Activated CD4-positive, alpha-beta T cell treated with anti-CD3 and anti-CD28 coated beads, Interleukin-2, Interleukin-4, amounts not matched to agents 100 ng/mL and 50 ng/mL, durations not matched to agents 16 hours and 8 hours (primary cell): ENCODE results near the gene ARL16.

ENCODE experiments used
- DNase-seq: peaks from one replicate; pipeline ENCODE4 v3.0.0-alpha.2; 2020; ENCODE audit warnings: low spot score

The ARL16 gene

GRCh38 chr17:81666342-81667191 lies 17.0 kb downstream of the ARL16 start, which contains the start of the genes CCDC137 and OXLD1:
TSS of gene CCDC137 (plus strand) at chr17:81666737. CDS start at chr17:81666767, 30 bp downstream.
TSS of gene OXLD1 (minus strand) at chr17:81666605. CDS start at chr17:81666577, 28 bp downstream.
- peak; percentile 97 for DNase-seq

DNA sequence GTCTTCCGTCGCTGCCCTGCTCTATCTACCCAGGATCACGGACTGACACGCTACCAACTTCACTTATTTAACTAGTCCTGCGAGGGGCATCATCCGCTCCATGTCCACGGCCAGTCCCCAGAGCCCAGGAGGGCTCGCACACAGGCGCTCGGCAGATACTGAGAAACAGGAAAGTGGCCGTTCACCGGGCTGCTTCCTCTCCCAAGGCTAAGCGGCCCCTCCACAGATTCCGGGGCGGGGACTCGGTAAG lies 17.6 kb downstream of the ARL16 start:
- DNase-seq: peak; percentile 22

DNA sequence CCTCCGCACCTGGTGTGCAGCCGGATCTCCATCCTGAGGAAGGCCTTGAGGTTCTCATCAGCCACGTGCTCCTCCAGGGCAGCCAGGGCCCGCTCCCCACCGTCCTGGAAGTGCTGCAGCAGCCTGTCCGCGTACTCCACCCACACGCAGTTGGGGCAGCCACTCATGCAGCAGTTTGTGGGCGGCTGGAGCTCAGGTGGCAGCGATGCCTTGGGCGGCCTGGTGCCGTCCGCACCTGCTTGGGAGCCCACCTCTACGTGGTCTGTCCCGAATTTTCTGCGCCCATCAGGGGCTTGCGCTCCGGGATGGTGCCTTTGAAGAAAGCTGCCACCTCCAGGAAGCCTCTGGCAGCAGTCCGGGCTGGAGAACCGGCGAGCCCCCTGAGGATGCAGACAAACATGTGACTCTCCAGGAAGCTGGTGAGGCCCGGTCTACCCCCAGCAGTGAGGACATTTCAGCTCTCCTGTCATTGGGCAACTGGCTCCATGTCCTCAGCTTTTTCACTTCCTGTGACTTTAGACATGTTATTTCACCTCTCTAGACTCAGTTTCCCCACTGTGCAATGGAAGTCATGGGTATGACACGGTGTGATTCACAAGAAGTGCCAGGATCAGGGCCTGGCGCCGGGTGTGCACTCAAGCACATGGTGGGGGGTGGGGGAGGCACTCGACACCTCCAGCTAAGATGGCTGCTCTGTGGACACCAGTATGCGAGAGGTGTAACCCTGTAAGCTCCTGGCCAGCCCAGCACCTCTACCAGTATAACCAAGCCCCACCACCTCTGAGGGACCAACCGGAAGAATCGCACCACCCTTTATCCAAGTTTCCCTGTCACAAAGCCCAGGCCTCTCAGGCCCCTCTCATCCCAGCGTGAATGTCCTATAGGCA lies 18.1 kb downstream of the ARL16 start:
- DNase-seq: peak; percentile 67

DNA sequence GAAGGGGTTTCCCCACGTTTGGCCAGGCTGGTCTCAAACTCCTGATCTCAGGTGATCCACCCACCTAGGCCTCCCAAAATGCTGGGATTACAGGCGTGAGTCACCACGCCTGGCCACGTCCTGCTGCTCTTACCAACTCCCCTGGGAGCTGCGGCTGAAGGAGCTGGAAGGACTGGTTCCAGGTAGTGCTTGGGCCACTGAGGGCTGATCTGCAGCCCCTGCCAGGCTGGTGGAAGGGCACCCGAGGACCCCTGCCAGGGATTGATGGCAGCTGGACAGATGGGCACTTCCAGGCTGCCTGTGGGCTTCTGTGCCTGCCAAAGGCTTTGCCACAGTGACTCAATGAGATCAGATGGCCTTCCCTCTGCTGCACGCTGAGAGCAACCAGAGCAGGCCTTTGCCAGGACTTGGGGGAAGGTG lies 19.5 kb downstream of the ARL16 start:
- DNase-seq: no peak

DNA sequence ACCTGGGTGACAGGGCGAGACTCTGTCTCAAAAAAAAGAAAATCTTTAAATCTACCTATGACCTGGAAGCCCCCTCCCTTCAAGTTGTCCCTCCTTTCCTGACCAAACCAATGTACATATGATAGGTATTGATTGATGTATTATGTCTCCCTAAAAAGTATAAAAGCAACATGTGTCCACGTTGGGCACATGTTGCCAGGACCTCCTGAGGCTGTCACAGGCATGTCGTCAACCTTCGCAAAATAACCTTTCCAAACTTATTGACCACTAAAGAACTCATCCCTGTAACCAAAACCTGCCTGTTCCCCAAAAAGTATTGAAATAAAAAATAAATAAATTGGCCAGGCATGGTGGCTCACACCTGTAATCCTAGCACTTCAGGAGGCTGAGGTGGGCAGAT lies 21.6 kb downstream of the ARL16 start:
- DNase-seq: no peak

DNA sequence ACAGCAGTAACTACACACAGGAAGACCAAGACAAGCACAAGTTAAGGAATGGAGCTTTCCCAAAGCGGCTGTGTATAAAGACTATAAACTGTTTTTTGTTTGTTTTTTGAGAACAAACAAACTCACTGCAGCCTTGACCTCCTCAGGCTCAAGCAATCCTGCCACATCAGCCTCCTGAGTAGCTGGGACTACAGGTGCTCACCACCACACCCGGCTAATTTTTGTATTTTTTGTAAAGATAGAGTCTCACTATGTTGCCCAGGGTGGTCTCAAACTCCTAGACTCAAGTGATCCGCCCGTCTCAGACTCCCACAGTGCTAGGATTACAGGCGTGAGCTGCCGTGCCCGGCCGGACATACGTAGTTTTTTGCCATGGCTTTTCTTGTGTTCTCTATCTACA lies 23.2 kb downstream of the ARL16 start:
- DNase-seq: no peak

DNA sequence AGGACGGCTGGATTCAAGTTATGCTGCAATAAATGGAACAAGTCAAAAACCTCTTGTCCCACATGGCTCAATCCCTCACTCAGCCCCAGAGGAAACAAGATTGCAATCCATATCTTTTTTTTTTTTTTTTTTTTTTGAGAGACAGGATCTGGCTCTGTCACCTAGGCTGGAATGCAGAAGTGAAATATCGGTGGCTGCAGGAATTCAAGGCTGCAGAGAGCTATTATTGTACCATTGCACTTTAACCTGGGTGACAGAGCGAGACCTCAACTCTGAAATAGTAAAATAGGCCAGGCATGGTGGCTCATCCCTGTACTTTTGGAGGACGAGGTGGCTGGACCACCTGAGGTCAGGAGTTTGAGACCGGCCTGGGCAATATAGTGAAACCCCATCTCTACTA lies 24.6 kb downstream of the ARL16 start:
- DNase-seq: no peak

DNA sequence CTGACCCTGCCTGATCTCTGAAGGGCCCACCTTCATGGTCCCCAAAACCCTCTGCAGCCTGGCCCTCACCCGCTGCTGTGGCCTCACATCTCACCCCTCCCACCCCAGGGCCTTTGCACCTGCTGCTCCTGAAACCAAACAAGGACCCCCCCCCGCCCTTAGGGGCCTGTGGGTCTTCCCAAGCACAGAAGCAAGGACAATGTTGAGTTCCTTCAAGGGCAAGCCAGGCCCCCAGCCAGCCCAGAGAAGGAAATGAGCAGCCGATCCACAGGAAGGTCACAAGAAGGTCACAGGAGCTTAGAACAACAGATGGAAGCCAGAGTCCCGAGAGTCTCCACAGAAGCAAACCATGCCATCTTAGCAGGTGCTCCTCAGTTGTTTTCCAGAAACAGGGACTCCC lies 26.8 kb downstream of the ARL16 start:
- no peak for DNase-seq

DNA sequence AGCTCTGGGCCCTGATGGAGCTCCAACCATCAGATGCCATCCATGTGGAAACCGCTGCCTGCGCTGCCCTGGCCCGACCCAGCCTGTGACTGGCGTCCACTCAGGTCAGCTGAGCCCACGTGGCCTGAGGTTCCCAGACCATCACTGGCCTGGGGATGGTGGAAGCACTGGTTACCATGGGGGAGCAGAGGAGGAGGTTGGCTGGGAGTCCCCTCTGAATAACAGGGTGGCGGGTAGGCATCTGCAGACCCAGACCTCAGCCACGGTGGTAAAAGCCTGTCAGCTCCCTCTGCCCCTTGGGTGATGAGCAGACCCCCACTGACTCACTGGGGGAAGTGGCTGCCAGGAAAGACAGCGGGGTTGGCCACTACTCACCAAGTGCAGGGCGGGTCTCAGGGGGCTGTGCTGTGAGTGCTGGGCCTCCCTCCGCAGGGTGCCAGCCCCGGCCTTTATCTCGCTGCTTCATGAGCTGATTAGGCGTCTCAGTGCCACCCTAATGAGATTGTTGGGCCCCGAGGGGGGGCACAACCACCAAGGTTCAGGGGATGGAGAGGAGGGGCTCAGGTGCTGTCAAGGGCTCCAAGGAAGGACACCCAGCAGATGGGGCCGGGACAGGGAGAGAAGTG lies 27.4 kb downstream of the ARL16 start, which contains the start of gene PDE6G:
Gene PDE6G (minus strand): TSS at position 425 of the 626 bp plus-strand sequence. CDS start 3,237 bp downstream, outside the sequence.
- no peak for DNase-seq

GRCh38 chr17:81655378-81656117 lies 28.0 kb downstream of the ARL16 start:
- DNase-seq: no peak

DNA sequence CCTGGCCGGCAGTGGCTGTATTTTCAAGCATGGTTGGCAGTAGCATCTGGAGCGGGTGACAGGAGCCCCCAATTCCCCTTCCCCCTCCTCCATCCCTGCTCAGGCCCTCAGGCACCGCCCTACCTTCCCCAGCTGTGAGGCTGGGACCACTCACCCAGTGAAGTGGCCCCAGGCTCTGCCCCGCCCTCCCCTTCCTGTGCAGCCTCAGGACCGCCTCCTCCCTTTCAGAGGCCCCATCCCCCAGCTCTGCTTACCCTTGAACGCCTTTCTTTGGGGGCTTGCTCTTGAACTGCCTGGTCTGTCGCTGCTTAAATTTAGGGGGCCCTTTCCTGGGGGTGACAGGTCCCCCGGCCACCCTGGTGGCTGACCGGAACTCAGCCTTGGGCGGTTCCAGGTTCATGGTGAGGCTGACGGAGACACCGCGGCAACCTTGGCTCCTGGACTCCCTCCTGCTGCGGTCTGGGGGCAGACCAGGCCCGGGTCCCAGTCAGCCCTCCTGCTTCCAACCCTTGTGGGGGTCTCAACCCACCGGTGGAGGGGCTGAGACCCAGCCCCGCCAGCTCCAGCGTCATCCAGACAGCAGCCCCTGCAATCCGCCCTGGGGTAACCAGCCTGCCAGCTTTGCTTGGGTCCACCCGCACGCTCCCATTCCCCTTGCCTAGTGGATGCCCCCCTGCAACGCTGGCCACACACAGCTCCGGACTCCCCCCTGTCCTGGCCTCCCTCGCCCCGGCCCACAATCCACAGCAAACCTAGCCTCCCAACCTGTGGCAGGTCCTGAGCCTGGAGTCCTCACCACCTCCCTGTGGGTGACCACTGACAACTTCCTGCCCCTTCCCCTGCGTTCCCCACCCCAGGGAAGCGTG lies 30.5 kb downstream of the ARL16 start:
- DNase-seq: no peak

GRCh38 chr17:81651692-81652091 lies 31.9 kb downstream of the ARL16 start:
- DNase-seq: no peak

GRCh38 chr17:81650951-81651350 lies 32.6 kb downstream of the ARL16 start:
- no peak for DNase-seq

GRCh38 chr17:81648707-81649085 lies 34.9 kb downstream of the ARL16 start:
- no peak for DNase-seq

DNA sequence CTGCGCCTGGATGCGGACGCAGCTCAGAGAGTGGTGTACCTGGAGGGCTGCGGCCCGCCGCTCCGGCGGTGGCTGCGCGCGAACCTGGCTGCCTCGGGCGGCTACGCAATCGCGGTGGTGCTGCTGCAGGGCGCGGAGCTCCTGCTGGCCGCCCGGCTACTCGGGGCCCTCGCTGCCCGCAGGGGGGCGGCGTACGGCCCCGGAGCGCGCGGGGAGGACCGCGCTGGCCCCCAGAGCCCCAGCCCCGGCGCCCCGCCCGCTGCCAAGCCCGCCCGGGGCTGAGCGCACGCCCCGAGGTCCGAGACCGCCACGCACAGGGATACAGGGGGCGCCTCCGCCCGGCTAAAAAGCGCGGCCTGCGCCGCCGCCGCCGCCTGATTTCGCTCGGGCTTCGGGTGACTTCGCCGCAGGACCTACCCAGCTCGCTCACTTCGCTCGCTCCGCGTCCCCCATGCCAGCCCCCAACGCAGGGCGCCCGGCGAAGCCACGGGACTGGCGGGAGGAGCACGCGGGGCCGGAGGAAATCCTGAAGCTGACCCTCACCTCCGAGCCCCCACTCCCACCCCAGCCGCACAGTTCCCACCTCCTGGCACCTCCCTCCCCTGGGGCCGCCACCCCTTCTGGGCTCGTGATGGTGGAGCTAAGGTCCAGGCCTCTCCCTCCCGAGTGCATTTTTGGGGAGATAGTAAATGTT lies 35.4 kb downstream of the ARL16 start:
- DNase-seq: no peak

- no peak for DNase-seq
Observed at GRCh38 chr17:81647640-81648012, 36.0 kb downstream of the ARL16 start.

- DNase-seq: no peak
Observed at GRCh38 chr17:81646869-81647600, 36.6 kb downstream of the ARL16 start.

- no peak for DNase-seq
Observed at GRCh38 chr17:81644976-81645952, 38.3 kb downstream of the ARL16 start.
